ENCODE measurements around the gene HTRA3. TPM values are rescaled to one million over a fixed set of nuclear protein-coding genes. Genes with fewer than 3 reads are reported as not detected.

HTRA3 gene
- total RNA-seq, 1 experiment from 2014 or later = not detected

GRCh38 chr4:8271821-8272220, 2.3 kb downstream of the HTRA3 start:
- Histone ChIP-seq H3K9ac (ENCODE audit: low read length) (no peak overlapping the region), H3K9me3 (ENCODE audit: low read length) (no peaks in the 10 kb centered on the region), H3K79me2 (ENCODE audit: low read length) (no peaks in the 10 kb centered on the region), H3K9me2 (replicated peaks; ENCODE audit: insufficient read depth, low read length) (no peaks in the 10 kb centered on the region), H3K36me3 (ENCODE audit: insufficient read depth, low read length) (no peaks in the 10 kb centered on the region), H3K27me3 (ENCODE audit: low read length) (no peaks in the 10 kb centered on the region), H3K4me3 (ENCODE audit: low read length) (no peak overlapping the region), H3K4me2 (ENCODE audit: low read depth, low read length, poor library complexity, severe bottlenecking) (no peak overlapping the region), H3K27ac (ENCODE audit: low read length) (no peak overlapping the region), H2AFZ (ENCODE audit: low read length) (no peak overlapping the region), H3K4me1 (ENCODE audit: low read length) (no peaks in the 10 kb centered on the region), H4K20me1 (ENCODE audit: insufficient read depth, low read depth, low read length) (no peaks in the 10 kb centered on the region)
- no peak for DNase-seq

GRCh38 chr4:8272472-8273428, 3.2 kb downstream of the HTRA3 start:
- Histone ChIP-seq H3K4me3 (ENCODE audit: low read length) (no peak overlapping the region), H3K4me1 (ENCODE audit: low read length) (no peaks in the 10 kb centered on the region), H3K9me2 (replicated peaks; ENCODE audit: insufficient read depth, low read length) (no peaks in the 10 kb centered on the region), H3K79me2 (ENCODE audit: low read length) (no peaks in the 10 kb centered on the region), H3K36me3 (ENCODE audit: insufficient read depth, low read length) (no peaks in the 10 kb centered on the region), H3K9ac (ENCODE audit: low read length) (no peak overlapping the region), H3K9me3 (ENCODE audit: low read length) (no peaks in the 10 kb centered on the region), H3K4me2 (ENCODE audit: low read depth, low read length, poor library complexity, severe bottlenecking) (no peak overlapping the region), H2AFZ (ENCODE audit: low read length) (no peak overlapping the region), H3K27ac (ENCODE audit: low read length) (no peak overlapping the region), H4K20me1 (ENCODE audit: insufficient read depth, low read depth, low read length) (no peaks in the 10 kb centered on the region), H3K27me3 (ENCODE audit: low read length) (no peaks in the 10 kb centered on the region)
- no peak for DNase-seq

GRCh38 chr4:8273450-8273849, 3.9 kb downstream of the HTRA3 start:
- no peak overlapping the region for H2AFZ ChIP-seq (ENCODE audit: low read length)
- no peaks in the 10 kb centered on the region for H4K20me1 ChIP-seq (ENCODE audit: insufficient read depth, low read depth, low read length)
- H3K9ac ChIP-seq (ENCODE audit: low read length) = no peak overlapping the region
- no peak overlapping the region for H3K4me2 ChIP-seq (ENCODE audit: low read depth, low read length, poor library complexity, severe bottlenecking)
- H3K9me3 ChIP-seq (ENCODE audit: low read length) = no peaks in the 10 kb centered on the region
- no peaks in the 10 kb centered on the region for H3K36me3 ChIP-seq (ENCODE audit: insufficient read depth, low read length)
- H3K4me3 ChIP-seq (ENCODE audit: low read length) = no peak overlapping the region
- no peaks in the 10 kb centered on the region for H3K4me1 ChIP-seq (ENCODE audit: low read length)
- H3K9me2 ChIP-seq (replicated peaks; ENCODE audit: insufficient read depth, low read length) = no peaks in the 10 kb centered on the region
- no peaks in the 10 kb centered on the region for H3K27me3 ChIP-seq (ENCODE audit: low read length)
- no peaks in the 10 kb centered on the region for H3K79me2 ChIP-seq (ENCODE audit: low read length)
- DNase-seq = no peak
- no peak overlapping the region for H3K27ac ChIP-seq (ENCODE audit: low read length)

- Histone ChIP-seq H3K4me2 (ENCODE audit: low read depth, low read length, poor library complexity, severe bottlenecking) (no peak overlapping the region), H3K9ac (ENCODE audit: low read length) (no peak overlapping the region), H2AFZ (ENCODE audit: low read length) (no peak overlapping the region), H3K4me1 (ENCODE audit: low read length) (no peaks in the 10 kb centered on the region), H3K9me3 (ENCODE audit: low read length) (no peaks in the 10 kb centered on the region), H3K27me3 (ENCODE audit: low read length) (no peaks in the 10 kb centered on the region), H3K4me3 (ENCODE audit: low read length) (no peak overlapping the region), H3K9me2 (replicated peaks; ENCODE audit: insufficient read depth, low read length) (no peaks in the 10 kb centered on the region), H3K36me3 (ENCODE audit: insufficient read depth, low read length) (no peaks in the 10 kb centered on the region), H3K79me2 (ENCODE audit: low read length) (no peaks in the 10 kb centered on the region), H4K20me1 (ENCODE audit: insufficient read depth, low read depth, low read length) (no peaks in the 10 kb centered on the region), H3K27ac (ENCODE audit: low read length) (no peak overlapping the region)
- DNase-seq = no peak
Observed at GRCh38 chr4:8274066-8274652, 4.6 kb downstream of the HTRA3 start.

- H3K27ac ChIP-seq (ENCODE audit: low read length) = no peak overlapping the region
- H4K20me1 ChIP-seq (ENCODE audit: insufficient read depth, low read depth, low read length) = no peaks in the 10 kb centered on the region
- H3K9ac ChIP-seq (ENCODE audit: low read length) = no peak overlapping the region
- H3K4me3 ChIP-seq (ENCODE audit: low read length) = no peak overlapping the region
- no peaks in the 10 kb centered on the region for H3K27me3 ChIP-seq (ENCODE audit: low read length)
- no peak for DNase-seq
- H3K9me2 ChIP-seq (replicated peaks; ENCODE audit: insufficient read depth, low read length) = no peaks in the 10 kb centered on the region
- no peaks in the 10 kb centered on the region for H3K4me1 ChIP-seq (ENCODE audit: low read length)
- no peaks in the 10 kb centered on the region for H3K79me2 ChIP-seq (ENCODE audit: low read length)
- no peaks in the 10 kb centered on the region for H3K36me3 ChIP-seq (ENCODE audit: insufficient read depth, low read length)
- no peak overlapping the region for H2AFZ ChIP-seq (ENCODE audit: low read length)
- no peaks in the 10 kb centered on the region for H3K9me3 ChIP-seq (ENCODE audit: low read length)
- no peak overlapping the region for H3K4me2 ChIP-seq (ENCODE audit: low read depth, low read length, poor library complexity, severe bottlenecking)
Observed at GRCh38 chr4:8274765-8275547, 5.4 kb downstream of the HTRA3 start.

GRCh38 chr4:8275548-8275910, 6.0 kb downstream of the HTRA3 start:
- Histone ChIP-seq H4K20me1 (ENCODE audit: insufficient read depth, low read depth, low read length) (no peaks in the 10 kb centered on the region), H3K4me1 (ENCODE audit: low read length) (no peaks in the 10 kb centered on the region), H3K4me3 (ENCODE audit: low read length) (no peak overlapping the region), H2AFZ (ENCODE audit: low read length) (no peak overlapping the region), H3K27ac (ENCODE audit: low read length) (no peak overlapping the region), H3K9me2 (replicated peaks; ENCODE audit: insufficient read depth, low read length) (no peaks in the 10 kb centered on the region), H3K36me3 (ENCODE audit: insufficient read depth, low read length) (no peaks in the 10 kb centered on the region), H3K9me3 (ENCODE audit: low read length) (no peaks in the 10 kb centered on the region), H3K27me3 (ENCODE audit: low read length) (no peaks in the 10 kb centered on the region), H3K4me2 (ENCODE audit: low read depth, low read length, poor library complexity, severe bottlenecking) (no peak overlapping the region), H3K79me2 (ENCODE audit: low read length) (no peaks in the 10 kb centered on the region), H3K9ac (ENCODE audit: low read length) (no peak overlapping the region)
- DNase-seq = no peak

GRCh38 chr4:8276358-8277240, 7.0 kb downstream of the HTRA3 start:
- Histone ChIP-seq H3K4me3 (ENCODE audit: low read length) (no peak overlapping the region), H3K9ac (ENCODE audit: low read length) (no peak overlapping the region), H3K4me2 (ENCODE audit: low read depth, low read length, poor library complexity, severe bottlenecking) (no peak overlapping the region), H2AFZ (ENCODE audit: low read length) (no peak overlapping the region), H3K79me2 (ENCODE audit: low read length) (no peaks in the 10 kb centered on the region), H3K4me1 (ENCODE audit: low read length) (no peaks in the 10 kb centered on the region), H3K27me3 (ENCODE audit: low read length) (no peaks in the 10 kb centered on the region), H3K9me2 (replicated peaks; ENCODE audit: insufficient read depth, low read length) (no peaks in the 10 kb centered on the region), H3K36me3 (ENCODE audit: insufficient read depth, low read length) (no peaks in the 10 kb centered on the region), H4K20me1 (ENCODE audit: insufficient read depth, low read depth, low read length) (no peaks in the 10 kb centered on the region), H3K27ac (ENCODE audit: low read length) (no peak overlapping the region), H3K9me3 (ENCODE audit: low read length) (no peaks in the 10 kb centered on the region)
- no peak for DNase-seq
